Limb (tissue), 2 donors: Measurements from ENCODE around the gene OSBP2.

Source experiments
- DNase-seq, 2 donors: peaks; one replicate each; pipeline ENCODE4 v3.0.0-alpha.2; 2016; ENCODE audit errors: extremely low spot score in 2 of 2

The OSBP2 gene

DNA sequence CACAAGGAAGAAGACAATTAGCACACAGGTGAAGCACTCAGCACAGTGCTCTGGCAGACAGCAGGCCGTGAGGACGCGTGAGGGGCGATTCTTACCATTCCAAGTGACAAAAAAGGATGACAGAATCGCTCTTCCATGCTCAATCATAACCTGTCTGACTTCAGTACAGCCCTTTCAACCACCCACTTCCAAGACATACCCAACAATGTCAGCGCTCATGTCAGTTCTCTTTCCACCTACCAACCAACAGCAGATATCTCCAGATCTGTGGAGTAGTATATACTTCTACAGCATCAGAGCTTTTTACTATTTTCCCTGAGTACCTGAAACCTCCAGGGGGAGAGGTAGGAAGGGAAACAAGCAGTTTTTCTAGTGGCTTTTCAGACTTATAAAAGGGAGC lies 233.7 kb downstream of the OSBP2 start:
- no peak for DNase-seq

DNA sequence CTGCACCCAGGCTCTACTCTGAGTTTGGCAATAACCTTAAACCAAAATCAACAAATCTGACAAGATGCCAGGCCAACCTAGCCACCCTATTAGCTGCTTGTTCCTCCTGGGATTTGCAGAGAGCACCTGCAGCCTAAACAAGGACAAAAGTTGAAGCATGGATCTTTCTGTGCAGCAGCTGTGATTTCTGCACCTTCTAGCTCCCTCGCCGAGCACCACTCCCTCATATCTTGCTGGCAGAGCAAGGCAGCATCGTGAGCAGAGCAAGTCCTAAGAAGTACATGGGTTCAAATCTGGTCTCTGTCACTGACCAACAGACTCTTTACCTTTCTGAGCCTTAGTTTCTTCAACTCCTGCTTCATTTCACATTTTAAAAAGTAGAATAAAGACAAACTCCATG lies 235.6 kb downstream of the OSBP2 start:
- no peak for DNase-seq

DNA sequence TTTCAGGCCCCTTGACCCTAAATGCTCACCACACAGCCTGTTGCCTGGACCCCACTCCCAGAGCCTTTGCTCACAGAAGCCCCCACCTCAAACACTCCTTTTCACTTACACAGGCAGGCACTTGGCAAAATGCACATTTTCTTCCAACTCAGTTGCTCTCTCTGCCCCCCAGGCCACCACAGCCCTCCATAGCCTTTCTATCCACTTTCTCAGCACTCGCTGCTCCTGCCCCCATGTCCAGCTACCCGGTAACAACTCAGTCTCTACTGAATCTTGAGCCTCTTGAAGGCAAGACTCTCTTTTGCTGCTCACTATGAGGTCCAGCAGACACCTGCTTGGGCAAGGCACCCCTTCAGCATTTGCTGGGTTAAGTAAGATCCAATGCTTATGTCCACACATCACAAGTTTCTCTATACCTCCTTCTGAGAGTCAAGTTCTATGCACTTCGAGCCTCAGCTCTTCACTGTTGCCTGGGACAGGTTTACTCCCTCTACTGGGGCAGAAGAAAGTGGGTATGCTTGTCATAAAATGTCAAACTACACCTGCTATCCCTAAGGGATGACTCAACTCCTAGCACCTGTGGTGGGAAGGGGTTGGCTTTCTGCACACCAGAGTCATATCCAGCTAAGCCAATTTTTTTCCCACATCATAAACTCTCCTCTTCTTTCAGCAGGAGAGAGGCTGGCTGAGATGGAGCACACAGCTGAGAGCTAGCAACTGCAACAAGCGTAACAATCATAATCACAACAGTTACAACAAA lies 237.0 kb downstream of the OSBP2 start:
- no peak for DNase-seq

DNA sequence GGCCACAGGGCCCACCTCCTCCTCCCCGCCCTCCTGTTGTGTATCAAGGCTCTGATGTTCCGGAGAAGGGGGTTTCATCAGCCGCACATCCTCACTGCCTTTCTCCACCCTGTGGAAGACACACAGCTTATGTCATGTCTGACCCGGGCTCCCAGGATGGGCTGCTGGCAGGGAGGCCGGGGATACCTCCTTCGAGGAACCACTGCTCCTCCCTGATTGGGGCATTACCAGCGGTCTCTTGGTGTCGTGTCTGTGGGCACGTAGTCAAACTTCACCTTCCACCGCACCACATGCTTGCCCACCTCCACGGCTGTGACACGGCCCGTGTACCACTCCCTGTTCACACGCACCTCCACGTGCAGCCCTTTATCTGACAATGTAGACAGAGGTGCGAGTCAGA lies 238.0 kb downstream of the OSBP2 start:
- no peak for DNase-seq

DNA sequence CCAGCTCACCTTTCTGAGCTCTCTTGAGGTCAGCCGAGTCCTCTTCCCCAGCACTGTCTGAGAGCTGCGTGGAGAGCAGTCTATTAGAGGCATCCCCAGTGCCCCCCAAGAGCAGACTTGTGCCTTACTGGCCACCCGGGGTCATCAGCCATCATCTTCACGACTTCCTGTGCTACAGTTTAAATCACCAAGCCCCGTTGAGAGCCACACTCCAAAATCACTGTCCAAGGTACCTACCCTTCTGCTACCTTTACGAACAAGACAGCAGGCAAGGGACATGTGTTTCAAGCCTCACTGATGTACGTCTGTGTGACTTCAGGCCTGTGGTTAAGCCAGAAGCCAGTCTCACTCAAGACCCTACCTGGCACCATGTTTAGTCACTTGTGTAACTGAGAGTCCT lies 238.8 kb downstream of the OSBP2 start:
- DNase-seq: peak in 1 of 2 donors; percentile 16

DNA sequence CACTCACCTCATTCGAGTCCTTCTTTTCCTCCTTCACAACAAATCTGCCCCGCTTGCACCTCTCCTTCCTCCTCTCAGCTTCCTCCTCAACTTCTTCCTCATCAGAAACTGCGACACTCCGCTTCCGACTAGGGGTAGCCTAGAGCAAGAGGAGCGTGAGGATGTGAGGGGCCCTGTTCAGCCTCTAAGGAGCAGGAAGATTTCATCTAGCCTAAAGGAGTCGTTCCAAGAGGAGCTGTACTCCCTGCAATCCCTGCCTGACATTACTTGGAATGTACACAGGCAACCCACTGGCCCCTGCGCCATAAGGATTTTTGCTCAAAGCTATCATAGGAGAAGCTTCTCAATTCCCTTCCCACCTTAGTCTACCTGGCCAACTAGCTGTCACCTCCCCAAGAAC lies 239.4 kb downstream of the OSBP2 start:
- no peak for DNase-seq

DNA sequence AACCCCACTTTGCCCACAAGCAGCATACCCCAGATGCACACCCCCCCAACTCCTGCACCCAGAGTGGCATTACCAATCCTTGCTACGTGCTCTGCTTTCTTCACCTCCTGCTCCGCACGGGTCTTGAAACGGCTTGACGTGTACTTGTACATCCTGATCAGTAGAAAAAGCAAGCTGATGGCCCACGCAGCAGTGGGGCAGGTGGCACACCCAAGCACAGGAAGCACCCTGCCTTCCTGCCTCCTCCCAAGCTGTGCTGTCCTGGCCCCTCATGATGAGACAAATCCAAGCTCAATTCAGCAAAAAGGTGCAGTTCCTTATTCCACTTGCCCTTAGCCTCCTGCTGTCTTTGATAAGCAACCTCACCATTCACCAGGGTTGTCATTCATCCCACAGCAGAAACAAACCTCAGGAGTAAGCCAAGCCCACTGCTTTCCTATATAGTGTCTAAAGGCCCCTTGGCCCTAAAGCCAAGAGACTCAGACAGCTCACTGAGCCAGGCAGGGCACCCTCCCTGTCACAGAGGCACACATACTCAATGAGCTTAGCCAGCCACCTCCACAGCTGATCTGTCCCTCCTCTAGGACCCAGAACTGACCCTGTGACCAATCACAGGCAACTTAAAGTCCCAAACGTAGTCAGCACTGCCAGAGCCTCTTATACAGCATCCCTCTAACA lies 246.2 kb downstream of the OSBP2 start:
- DNase-seq: no peak

DNA sequence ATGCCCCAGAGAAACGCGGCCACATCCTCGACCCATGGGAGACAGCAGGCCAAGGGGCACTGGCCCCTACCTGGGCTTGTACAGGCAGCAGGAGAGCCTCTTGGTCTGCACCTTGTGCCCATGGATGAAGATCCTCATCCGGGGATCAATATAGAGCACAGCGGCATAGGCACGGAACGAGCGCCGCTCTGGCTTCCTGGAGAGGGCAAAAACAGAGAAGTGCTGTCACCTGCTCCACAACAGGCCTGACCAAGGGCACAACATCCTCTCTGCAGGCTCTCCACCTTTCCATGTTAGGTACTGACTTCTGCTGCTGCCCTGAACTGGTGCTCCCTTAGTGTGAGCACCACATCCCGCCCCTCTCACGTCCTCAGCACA lies 246.7 kb downstream of the OSBP2 start:
- no peak for DNase-seq

DNA sequence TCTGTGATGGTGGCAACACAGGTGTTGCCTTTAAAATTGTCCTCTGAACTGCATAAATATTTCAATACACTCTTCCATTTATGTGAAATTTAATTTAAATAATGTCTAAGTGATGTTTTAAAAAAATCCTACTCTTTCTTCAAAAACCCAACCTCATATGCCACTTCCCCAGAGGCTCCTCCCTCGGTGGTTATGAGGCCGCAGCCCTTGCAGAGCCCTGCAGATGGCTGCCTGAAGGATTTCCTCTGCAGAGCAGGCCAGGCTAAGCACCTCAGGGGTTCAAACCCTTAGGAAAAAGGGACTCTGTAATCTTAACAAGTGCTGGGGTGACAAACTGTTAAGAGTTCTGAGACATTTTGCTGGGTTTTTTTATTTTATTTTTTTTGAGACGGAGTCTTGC lies 248.7 kb downstream of the OSBP2 start:
- DNase-seq: no peak

DNA sequence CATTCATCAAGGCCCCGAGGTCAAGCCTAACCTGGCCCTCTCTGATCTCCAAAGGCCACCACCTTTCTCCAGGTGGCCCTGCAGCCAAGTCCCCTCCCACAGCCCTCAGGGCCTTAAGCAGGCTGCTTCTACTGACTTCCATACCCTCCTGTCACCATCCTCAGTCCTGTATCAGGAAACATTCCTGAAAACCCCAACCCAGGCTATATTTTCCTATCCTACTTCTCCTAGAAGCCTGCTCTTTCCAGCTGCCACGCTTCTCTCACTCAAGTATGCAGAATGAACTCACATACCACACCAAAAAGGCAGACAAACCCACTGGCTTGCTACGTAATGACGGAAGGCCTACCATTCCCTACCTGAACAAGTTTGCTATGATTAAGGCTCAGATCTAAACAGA lies 250.3 kb downstream of the OSBP2 start:
- no peak for DNase-seq

DNA sequence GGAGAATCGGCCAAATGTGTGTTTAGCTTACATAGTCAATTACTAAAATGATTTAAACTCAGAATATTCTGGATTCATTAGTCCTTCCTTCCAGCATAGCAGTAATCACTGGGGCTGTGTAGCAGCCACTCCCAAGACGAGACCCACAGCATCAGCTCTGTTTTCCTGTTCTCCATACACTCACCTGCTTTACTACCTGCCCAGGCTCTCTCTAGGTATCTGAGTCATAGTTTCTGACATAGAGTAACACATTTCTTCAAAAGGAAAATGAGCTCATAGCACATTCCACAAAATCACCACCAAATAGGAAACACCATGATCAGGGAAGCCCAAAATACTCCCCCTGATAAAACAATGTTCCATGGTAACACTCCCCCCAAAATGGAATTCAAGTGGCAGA lies 251.0 kb downstream of the OSBP2 start:
- DNase-seq: no peak

DNA sequence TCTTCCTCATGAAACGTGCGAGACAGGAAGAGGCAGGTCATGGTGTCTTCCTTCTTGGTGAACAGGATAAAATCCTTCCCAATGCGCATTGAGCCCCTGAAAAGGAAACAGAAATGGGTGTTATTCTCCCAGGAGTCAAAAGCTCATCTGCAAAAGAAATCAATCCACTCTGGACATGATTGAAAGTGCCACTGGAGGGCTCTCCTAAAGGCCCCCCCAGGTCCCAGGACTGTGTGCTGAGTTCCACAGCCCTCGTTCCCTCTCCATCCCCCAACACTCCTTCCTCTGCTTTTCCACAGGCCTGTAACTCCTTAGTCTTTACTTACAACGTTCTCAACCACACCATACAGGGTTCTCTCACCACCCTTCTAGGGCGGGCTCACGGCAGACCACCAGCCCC lies 251.7 kb downstream of the OSBP2 start:
- DNase-seq: peak in 1 of 2 donors; percentile 20

DNA sequence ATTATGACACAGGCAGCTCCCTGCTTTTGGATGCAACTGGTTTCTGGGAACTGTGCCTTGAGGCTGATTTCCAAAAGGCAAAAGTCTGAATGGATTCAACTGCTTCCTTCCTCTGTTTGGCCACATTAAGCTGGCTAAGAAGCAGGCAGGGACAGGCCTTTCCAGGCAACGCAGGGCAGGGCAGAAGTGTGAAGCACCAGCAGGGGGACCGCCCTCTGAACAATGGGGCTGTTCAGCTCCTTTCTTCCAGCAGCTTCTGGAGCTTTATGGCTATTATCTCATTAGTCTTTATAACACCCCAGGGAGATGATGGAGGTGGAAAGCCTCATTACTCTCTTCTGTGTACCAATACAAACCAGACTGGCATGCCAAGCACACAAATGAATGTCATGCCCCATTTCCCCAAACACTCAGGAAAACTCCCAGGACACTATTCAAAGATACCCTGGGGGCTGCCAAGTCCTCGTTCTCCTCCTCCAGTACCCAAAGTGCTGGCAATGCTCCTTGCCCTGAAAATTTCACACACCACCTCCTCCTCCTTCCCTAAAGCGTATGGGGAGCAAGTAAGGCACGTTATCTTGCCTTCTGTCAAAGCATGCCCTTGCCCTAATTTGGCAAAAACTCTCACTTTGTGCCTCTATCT lies 252.6 kb downstream of the OSBP2 start:
- peak in 1 of 2 donors; percentile 61 for DNase-seq

DNA sequence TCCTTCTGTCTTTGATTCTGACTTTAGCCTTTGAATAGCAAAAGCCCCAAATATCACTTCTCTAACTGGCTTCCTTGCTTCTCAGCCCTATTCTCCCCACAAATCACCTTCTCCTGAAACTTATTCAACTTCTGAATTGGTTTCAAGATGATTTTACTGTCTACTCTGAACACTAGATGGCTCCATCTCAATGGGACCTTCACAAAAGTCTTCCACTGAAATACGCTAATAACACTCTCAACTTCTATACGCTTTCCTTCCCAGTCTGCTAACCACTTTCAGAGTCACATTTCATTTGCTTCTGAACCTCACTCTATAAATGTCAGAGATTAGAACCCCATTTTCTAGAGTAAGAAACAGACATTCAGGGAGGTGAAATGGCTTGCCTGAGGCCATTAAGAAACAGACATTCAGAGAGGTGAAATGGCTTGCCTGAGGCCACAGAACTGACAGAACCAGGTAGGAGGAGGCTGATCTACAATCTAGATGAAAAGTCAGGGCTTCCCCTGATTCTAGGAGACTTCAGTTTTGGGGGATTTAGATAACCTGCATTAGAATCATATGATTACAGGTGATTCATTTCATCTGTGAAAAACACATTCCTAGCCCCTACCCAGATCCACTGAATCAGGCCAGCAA lies 253.3 kb downstream of the OSBP2 start:
- DNase-seq: peak in 1 of 2 donors; percentile 83

DNA sequence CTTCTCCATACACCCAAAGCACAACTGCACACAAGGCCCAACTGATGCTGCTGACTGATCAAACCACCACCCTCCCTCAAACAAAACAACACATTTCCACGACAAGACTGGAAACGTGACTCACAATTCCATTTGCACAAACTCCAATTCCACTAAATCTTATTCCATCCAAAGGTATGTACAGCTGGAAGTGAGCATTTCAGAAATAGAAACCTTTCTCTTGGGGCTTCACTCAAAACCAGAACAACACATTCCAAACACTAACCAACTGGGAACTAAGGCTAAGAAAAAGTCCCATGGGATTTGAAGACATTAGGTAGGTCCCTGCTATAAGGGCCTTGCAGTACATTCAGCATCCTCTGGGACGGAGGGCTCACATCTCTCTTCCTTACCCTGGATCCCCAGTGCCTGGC lies 254.3 kb downstream of the OSBP2 start:
- DNase-seq: no peak

DNA sequence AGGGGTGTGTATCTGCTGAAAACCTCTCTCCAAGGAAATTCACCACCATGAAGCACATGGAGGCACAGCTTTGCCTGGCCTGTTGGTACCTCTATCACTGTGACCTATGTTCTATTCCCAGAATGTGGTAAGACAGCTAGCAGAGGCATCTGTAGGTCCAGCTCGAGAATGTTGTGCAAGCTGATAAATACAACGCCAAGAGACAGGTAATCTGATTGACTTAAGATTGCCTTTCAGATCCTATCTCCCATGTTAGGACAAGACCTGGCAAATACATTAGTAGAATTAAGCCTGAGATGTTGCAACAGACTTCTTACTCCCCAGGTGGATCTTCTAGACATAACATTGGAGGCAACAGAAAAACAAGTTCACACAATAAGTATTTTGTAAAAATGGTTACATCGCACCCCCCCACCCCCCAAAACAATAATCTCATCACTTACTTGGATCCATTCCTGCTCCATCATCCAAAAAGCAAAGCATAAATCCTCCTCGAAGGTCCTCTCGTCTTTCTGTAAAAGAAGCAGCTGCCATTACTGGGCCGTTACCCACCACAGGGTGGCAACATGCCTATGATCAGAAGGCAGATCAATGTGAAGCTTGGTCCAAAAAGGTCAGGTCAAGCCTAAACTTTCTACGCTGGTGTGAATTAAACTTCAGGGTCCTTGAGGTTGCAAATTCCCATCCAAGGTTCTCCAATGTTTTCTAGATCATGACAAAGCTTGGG lies 255.4 kb downstream of the OSBP2 start:
- no peak for DNase-seq

DNA sequence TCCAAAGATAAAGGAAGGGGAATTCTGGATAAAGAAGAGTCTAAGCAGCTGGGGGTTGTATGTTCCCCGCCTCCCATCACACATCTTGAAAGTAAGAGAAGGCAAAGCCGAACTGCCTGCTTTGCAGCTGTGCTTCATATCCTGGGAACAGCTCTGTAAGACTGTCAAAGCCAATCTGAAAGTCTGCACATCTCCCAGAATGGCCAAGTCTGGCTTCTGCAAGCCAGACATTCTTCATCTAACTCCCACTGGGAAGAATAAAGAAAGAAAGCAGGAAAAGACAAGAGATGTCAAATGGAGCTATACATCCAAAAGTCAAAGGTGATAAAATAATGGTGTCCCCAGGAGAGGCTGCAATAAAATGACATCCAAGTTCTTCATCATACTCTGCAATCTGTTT lies 258.5 kb downstream of the OSBP2 start:
- DNase-seq: no peak

DNA sequence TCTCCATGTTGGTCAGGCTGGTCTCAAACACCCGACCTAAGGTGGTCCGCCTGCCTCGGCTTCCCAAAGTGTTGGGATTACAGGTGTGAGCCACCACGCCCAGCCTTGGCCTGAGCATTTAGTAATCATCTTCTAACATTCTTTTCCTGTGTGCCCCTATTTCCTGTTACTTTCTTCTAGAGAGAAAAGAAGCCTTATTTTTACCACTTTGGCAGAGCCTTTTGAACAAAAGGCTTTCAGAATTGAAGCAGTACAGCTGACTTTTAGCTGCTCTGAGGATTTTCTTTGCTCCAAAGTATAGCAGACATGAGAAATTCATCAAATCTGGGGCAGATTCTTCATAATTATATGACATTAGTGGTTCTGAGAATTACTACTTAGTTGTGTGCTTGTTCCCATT lies 260.5 kb downstream of the OSBP2 start:
- DNase-seq: no peak
